ENCODE results near the gene FUBP3. TPM values are rescaled to one million over a fixed set of nuclear protein-coding genes. Genes with fewer than 3 reads are reported as not detected.

FUBP3 gene
- total RNA-seq, 1 donor from 2014 or later, result 14.5 TPM

GRCh38 chr9:130668659-130669058 lies 89.3 kb downstream of the FUBP3 start:
- DNase-seq (ENCODE audit: low spot score in 2 of 2), result no peak
- H3K27ac ChIP-seq, result no peak overlapping the region
- peaks cover 0 to 19% of the 10 kb centered on the region in 2 donors for H3K4me1 ChIP-seq
- H3K4me3 ChIP-seq, result no peak overlapping the region
- no peaks in the 10 kb centered on the region for H3K36me3 ChIP-seq
- intact Hi-C loops (cut with DNase I), result no loop called here
- H3K9me3 ChIP-seq, result no peaks in the 10 kb centered on the region
- TF ChIP-seq CTCF (IDR thresholded peaks at IDR 0.05), result no peak
- peaks cover 13% of the 10 kb centered on the region for H3K27me3 ChIP-seq

- H3K9me3 ChIP-seq, result no peaks in the 10 kb centered on the region
- H3K27ac ChIP-seq, result no peak overlapping the region
- DNase-seq (ENCODE audit: low spot score in 2 of 2), result no peak
- H3K4me3 ChIP-seq, result no peak overlapping the region
- no peak for TF ChIP-seq CTCF (IDR thresholded peaks at IDR 0.05)
- intact Hi-C loops (cut with DNase I), result no loop called here
- no peaks in the 10 kb centered on the region for H3K36me3 ChIP-seq
- peaks cover 13% of the 10 kb centered on the region for H3K27me3 ChIP-seq
- peaks cover 0 to 10% of the 10 kb centered on the region in 2 donors for H3K4me1 ChIP-seq
Observed at GRCh38 chr9:130669965-130670364, 90.6 kb downstream of the FUBP3 start.

GRCh38 chr9:130670644-130671043 lies 91.3 kb downstream of the FUBP3 start:
- TF ChIP-seq CTCF (IDR thresholded peaks at IDR 0.05), result no peak
- DNase-seq (ENCODE audit: low spot score in 2 of 2), result no peak
- H3K27me3 ChIP-seq, result peaks cover 9% of the 10 kb centered on the region
- H3K36me3 ChIP-seq, result no peaks in the 10 kb centered on the region
- intact Hi-C loops (cut with DNase I), result no loop called here
- H3K27ac ChIP-seq, result no peak overlapping the region
- H3K4me1 ChIP-seq, result peaks cover 0 to 5% of the 10 kb centered on the region in 2 donors
- H3K9me3 ChIP-seq, result no peaks in the 10 kb centered on the region
- no peak overlapping the region for H3K4me3 ChIP-seq

GRCh38 chr9:130672466-130672865 lies 93.1 kb downstream of the FUBP3 start:
- no peak for TF ChIP-seq CTCF (IDR thresholded peaks at IDR 0.05)
- Histone ChIP-seq H3K4me1 (no peaks in the 10 kb centered on the region), H3K4me3 (no peak overlapping the region), H3K27me3 (no peaks in the 10 kb centered on the region), H3K36me3 (no peaks in the 10 kb centered on the region), H3K27ac (no peak overlapping the region), H3K9me3 (no peaks in the 10 kb centered on the region)
- intact Hi-C loops (cut with DNase I), result no loop called here
- DNase-seq (ENCODE audit: low spot score in 2 of 2), result no peak

GRCh38 chr9:130672933-130673615 lies 93.7 kb downstream of the FUBP3 start:
- no peaks in the 10 kb centered on the region for H3K27me3 ChIP-seq
- no peak overlapping the region for H3K4me3 ChIP-seq
- no peak overlapping the region for H3K27ac ChIP-seq
- no peak for DNase-seq (ENCODE audit: low spot score in 2 of 2)
- intact Hi-C loops (cut with DNase I), result no loop called here
- no peaks in the 10 kb centered on the region for H3K36me3 ChIP-seq
- H3K4me1 ChIP-seq, result no peaks in the 10 kb centered on the region
- no peak for TF ChIP-seq CTCF (IDR thresholded peaks at IDR 0.05)
- no peaks in the 10 kb centered on the region for H3K9me3 ChIP-seq

- intact Hi-C loops (cut with DNase I), result no loop called here
- no peaks in the 10 kb centered on the region for H3K9me3 ChIP-seq
- H3K27ac ChIP-seq, result no peak overlapping the region
- no peaks in the 10 kb centered on the region for H3K4me1 ChIP-seq
- no peak for DNase-seq (ENCODE audit: low spot score in 2 of 2)
- H3K4me3 ChIP-seq, result no peak overlapping the region
- H3K27me3 ChIP-seq, result no peaks in the 10 kb centered on the region
- no peaks in the 10 kb centered on the region for H3K36me3 ChIP-seq
- TF ChIP-seq CTCF (IDR thresholded peaks at IDR 0.05), result no peak
Observed at GRCh38 chr9:130675396-130675795, 96.0 kb downstream of the FUBP3 start.

All from ascending aorta (tissue), 2 donors.